ENCODE data around the gene PVR.

The PVR gene

DNA sequence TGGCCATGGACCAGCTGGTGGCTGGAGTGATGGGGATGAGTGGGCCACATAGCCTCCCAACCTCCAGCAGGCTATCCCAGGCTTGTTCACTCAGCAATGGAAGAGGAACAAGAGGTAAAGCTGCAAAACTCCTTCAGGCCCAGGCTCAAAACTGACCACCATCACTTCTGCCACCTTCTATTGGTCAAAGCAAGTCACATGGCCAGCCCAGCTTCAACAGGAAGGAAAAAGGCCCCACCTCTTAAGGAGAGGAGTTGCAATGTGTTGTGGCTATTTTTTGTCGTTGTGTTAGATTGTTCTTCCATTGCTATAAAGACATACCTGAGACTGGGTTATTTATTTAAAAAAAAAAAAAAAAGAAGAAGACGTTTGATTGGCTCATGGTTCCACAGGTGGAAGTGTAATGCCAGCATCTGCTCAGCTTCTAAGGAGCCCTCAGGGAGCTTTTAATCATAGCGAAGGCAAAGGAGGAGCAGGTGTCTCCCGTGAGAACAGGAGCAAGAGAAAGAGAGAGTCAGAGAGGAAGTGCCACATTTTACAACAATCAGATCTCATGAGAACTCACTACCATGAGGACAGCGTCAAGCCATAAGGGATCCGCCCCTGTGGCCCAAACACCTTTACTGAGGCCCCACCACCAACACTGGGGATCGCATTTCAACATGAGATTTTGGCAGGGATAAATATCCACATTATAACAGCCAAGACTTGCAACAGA is 24.9 kb upstream of the PVR start:
- H2AFZ ChIP-seq (ENCODE audit: low read depth, low read length): no peak overlapping the region
- no peaks in the 10 kb centered on the region for H3K4me1 ChIP-seq (ENCODE audit: low read length)
- no peaks in the 10 kb centered on the region for H3K36me3 ChIP-seq (replicated peaks; ENCODE audit: low read depth, low read length)
- H3K27me3 ChIP-seq (ENCODE audit: low read depth, low read length): peaks cover 14% of the 10 kb centered on the region; the same call in 1 of the 2 replicates
- H3K9ac ChIP-seq (ENCODE audit: low read length): no peak overlapping the region
- TF ChIP-seq EZH2phosphoT487 (IDR thresholded peaks at IDR 0.05; ENCODE audit: low read depth): no peak
- TF ChIP-seq, protein P1, sequence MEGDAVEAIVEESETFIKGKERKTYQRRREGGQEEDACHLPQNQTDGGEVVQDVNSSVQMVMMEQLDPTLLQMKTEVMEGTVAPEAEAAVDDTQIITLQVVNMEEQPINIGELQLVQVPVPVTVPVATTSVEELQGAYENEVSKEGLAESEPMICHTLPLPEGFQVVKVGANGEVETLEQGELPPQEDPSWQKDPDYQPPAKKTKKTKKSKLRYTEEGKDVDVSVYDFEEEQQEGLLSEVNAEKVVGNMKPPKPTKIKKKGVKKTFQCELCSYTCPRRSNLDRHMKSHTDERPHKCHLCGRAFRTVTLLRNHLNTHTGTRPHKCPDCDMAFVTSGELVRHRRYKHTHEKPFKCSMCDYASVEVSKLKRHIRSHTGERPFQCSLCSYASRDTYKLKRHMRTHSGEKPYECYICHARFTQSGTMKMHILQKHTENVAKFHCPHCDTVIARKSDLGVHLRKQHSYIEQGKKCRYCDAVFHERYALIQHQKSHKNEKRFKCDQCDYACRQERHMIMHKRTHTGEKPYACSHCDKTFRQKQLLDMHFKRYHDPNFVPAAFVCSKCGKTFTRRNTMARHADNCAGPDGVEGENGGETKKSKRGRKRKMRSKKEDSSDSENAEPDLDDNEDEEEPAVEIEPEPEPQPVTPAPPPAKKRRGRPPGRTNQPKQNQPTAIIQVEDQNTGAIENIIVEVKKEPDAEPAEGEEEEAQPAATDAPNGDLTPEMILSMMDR (IDR thresholded peaks at IDR 0.05; ENCODE audit: low read depth, low read length): no peak
- H3K9me3 ChIP-seq (ENCODE audit: insufficient read depth, low read length): no peaks in the 10 kb centered on the region
- no peaks in the 10 kb centered on the region for H4K20me1 ChIP-seq (ENCODE audit: insufficient read depth, low read length)
- H3K4me3 ChIP-seq (ENCODE audit: low read length): no peak overlapping the region
- no peak overlapping the region for H3K4me2 ChIP-seq (ENCODE audit: low read length)
- H3K27ac ChIP-seq (ENCODE audit: low read length): no peak overlapping the region
- no peaks in the 10 kb centered on the region for H3K79me2 ChIP-seq (ENCODE audit: low read length)

DNA sequence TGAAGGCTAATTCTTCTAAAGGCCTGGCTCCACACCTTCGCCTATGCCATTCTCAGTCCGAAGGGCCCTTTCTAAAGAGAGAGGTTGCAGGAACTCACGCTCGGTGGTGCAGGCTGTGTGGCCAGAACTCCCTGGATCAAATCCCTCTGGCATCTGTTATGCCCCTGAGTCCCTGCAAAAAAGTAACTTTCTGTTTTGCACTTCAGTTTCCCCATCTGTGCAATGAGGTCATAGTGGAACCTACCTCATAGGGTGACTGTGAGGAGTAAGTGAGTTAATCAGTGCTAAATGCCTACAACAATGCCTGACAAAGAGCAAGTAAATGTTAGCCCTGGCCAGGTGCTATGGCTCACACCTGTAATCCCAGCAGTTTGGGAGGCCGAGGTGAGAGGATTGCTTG is 23.0 kb upstream of the PVR start:
- H3K79me2 ChIP-seq (ENCODE audit: low read length): no peaks in the 10 kb centered on the region
- no peaks in the 10 kb centered on the region for H4K20me1 ChIP-seq (ENCODE audit: insufficient read depth, low read length)
- H3K9ac ChIP-seq (ENCODE audit: low read length): no peak overlapping the region
- no peak for TF ChIP-seq EZH2phosphoT487 (IDR thresholded peaks at IDR 0.05; ENCODE audit: low read depth)
- TF ChIP-seq, protein P1 (IDR thresholded peaks at IDR 0.05; ENCODE audit: low read depth, low read length): no peak
- peaks cover 14% of the 10 kb centered on the region; the same call in 1 of the 2 replicates for H3K27me3 ChIP-seq (ENCODE audit: low read depth, low read length)
- H2AFZ ChIP-seq (ENCODE audit: low read depth, low read length): no peak overlapping the region
- H3K27ac ChIP-seq (ENCODE audit: low read length): no peak overlapping the region
- no peak overlapping the region for H3K4me3 ChIP-seq (ENCODE audit: low read length)
- H3K4me2 ChIP-seq (ENCODE audit: low read length): no peak overlapping the region
- H3K9me3 ChIP-seq (ENCODE audit: insufficient read depth, low read length): no peaks in the 10 kb centered on the region
- no peaks in the 10 kb centered on the region for H3K4me1 ChIP-seq (ENCODE audit: low read length)
- no peaks in the 10 kb centered on the region for H3K36me3 ChIP-seq (replicated peaks; ENCODE audit: low read depth, low read length)

DNA sequence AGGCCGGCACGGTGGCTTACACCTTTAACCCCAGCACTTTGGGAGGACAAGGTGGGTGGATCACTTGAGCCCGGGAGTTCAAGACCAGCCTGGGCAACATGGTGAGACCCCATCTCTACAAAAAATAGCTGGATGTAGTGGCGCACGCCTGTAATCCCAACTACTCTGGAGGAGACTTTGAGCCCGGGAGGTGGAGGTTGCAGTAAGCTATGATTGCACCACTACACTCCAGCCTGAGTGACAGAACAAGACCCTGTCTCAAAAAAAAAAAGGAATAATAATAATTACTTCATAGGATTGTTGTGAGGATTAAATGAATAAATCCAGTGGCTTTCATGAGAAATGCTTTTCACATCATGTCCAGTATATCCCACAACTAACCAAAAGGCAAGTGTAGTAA is 22.3 kb upstream of the PVR start:
- no peaks in the 10 kb centered on the region for H3K9me3 ChIP-seq (ENCODE audit: insufficient read depth, low read length)
- H3K9ac ChIP-seq (ENCODE audit: low read length): no peak overlapping the region
- no peak overlapping the region for H3K4me2 ChIP-seq (ENCODE audit: low read length)
- H3K36me3 ChIP-seq (replicated peaks; ENCODE audit: low read depth, low read length): no peaks in the 10 kb centered on the region
- no peaks in the 10 kb centered on the region for H3K79me2 ChIP-seq (ENCODE audit: low read length)
- no peak for TF ChIP-seq EZH2phosphoT487 (IDR thresholded peaks at IDR 0.05; ENCODE audit: low read depth)
- TF ChIP-seq, protein P1 (IDR thresholded peaks at IDR 0.05; ENCODE audit: low read depth, low read length): no peak
- no peak overlapping the region for H2AFZ ChIP-seq (ENCODE audit: low read depth, low read length)
- no peaks in the 10 kb centered on the region for H4K20me1 ChIP-seq (ENCODE audit: insufficient read depth, low read length)
- no peaks in the 10 kb centered on the region for H3K4me1 ChIP-seq (ENCODE audit: low read length)
- H3K4me3 ChIP-seq (ENCODE audit: low read length): no peak overlapping the region
- H3K27me3 ChIP-seq (ENCODE audit: low read depth, low read length): peaks cover 14% of the 10 kb centered on the region; the same call in 1 of the 2 replicates
- H3K27ac ChIP-seq (ENCODE audit: low read length): no peak overlapping the region

DNA sequence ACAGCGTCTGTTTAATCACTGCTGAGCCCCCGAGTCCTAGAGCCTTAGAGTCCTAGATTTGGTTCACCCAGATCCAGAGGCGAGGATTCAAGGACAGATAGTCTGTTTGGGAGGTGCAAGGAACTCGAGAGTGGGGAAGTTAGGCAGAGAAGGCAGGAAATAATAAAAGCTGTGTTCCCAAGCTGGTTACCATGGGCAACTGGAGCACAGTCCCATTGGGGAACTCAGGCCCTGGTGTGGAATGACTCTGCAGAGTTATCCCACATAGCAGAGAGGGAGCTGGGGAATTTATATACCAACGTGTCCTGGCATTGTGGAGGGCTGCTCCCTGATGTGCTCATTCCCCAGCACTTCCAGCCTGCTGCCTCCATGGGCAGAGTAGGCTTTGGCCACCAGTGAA is 20.6 kb upstream of the PVR start:
- no peak overlapping the region for H3K9ac ChIP-seq (ENCODE audit: low read length)
- no peaks in the 10 kb centered on the region for H3K79me2 ChIP-seq (ENCODE audit: low read length)

More for the DNA sequence above, 20.6 kb upstream of the PVR start:
- Histone ChIP-seq H3K9me3 (ENCODE audit: insufficient read depth, low read length) (no peaks in the 10 kb centered on the region), H3K36me3 (replicated peaks; ENCODE audit: low read depth, low read length) (no peaks in the 10 kb centered on the region), H2AFZ (ENCODE audit: low read depth, low read length) (no peak overlapping the region), H3K27me3 (ENCODE audit: low read depth, low read length) (peaks cover 11% of the 10 kb centered on the region; the same call in 1 of the 2 replicates), H4K20me1 (ENCODE audit: insufficient read depth, low read length) (no peaks in the 10 kb centered on the region), H3K4me2 (ENCODE audit: low read length) (no peak overlapping the region), H3K4me3 (ENCODE audit: low read length) (no peak overlapping the region), H3K27ac (ENCODE audit: low read length) (no peak overlapping the region), H3K4me1 (ENCODE audit: low read length) (no peaks in the 10 kb centered on the region)
- TF ChIP-seq EZH2phosphoT487 (IDR thresholded peaks at IDR 0.05; ENCODE audit: low read depth): no peak
- TF ChIP-seq, protein P1 (IDR thresholded peaks at IDR 0.05; ENCODE audit: low read depth, low read length): no peak
